Endometrial microvascular endothelial cells (primary cell): Measurements from ENCODE around the gene SIDT2. TPM values are rescaled to one million over a fixed set of nuclear protein-coding genes. Genes with fewer than 3 reads are reported as not detected.
"Not testable (repeated sequence)": the region's sequence is repeated elsewhere in the genome, so short reads cannot be mapped to it uniquely, and the experiment has no call there.

Experiments
- in situ Hi-C: cut with HindIII; loops from 2 replicates; pipeline ENCODE4 v1.10.0; 2017; ENCODE audit warnings: low sequenced_read_pairs, low pct_unique_long_range_greater_than_20kb; ENCODE audit errors: inconsistent ontology term
- total RNA-seq: library from RNA; depleted of rRNA; stranded (reverse); fragments of >200 nt; gene quantifications from one replicate; pipeline ENCODE4 v1.2.3, GENCODE V29; 2015; ENCODE audit errors: inconsistent ontology term

SIDT2 gene
- 17.9 TPM for total RNA-seq

GRCh38 chr11:117178210-117179034 is at the start of gene SIDT2:
TSS of gene SIDT2 (plus strand) at chr11:117178743. CDS start at chr11:117179264, 521 bp downstream.
- in situ Hi-C loops = loop anchor here (10.0 kb wide), 1 partner anchor 46 kb away; no protein-coding TSS in a partner anchor

- in situ Hi-C loops = not testable (repeated sequence)
Observed at GRCh38 chr11:117130396-117130795, 48.1 kb upstream of the SIDT2 start.

- in situ Hi-C loops = no loop called here
Observed at GRCh38 chr11:117130879-117131278, 47.7 kb upstream of the SIDT2 start.

GRCh38 chr11:117134431-117134830 is 44.1 kb upstream of the SIDT2 start:
- in situ Hi-C loops = no loop called here

- in situ Hi-C loops = not testable (repeated sequence)
Observed at GRCh38 chr11:117134979-117135378, 43.6 kb upstream of the SIDT2 start.

- in situ Hi-C loops = not testable (repeated sequence)
Observed at GRCh38 chr11:117137223-117138086, 41.1 kb upstream of the SIDT2 start.

- in situ Hi-C loops = no loop called here
Observed at GRCh38 chr11:117143390-117143789, 35.2 kb upstream of the SIDT2 start.

GRCh38 chr11:117143871-117144476 is 34.6 kb upstream of the SIDT2 start, which contains the start of gene PAFAH1B2:
TSS of gene PAFAH1B2 (plus strand) at chr11:117144287. CDS start at chr11:117152448, 8,161 bp downstream.
- in situ Hi-C loops = no loop called here

GRCh38 chr11:117144477-117145392 is 33.8 kb upstream of the SIDT2 start:
- in situ Hi-C loops = no loop called here

- in situ Hi-C loops = no loop called here
Observed at GRCh38 chr11:117145393-117145761, 33.2 kb upstream of the SIDT2 start.

GRCh38 chr11:117146521-117146920 is 32.0 kb upstream of the SIDT2 start:
- in situ Hi-C loops = no loop called here

- in situ Hi-C loops = no loop called here
Observed at GRCh38 chr11:117152066-117152465, 26.5 kb upstream of the SIDT2 start.

GRCh38 chr11:117154468-117154867 is 24.1 kb upstream of the SIDT2 start:
- in situ Hi-C loops = no loop called here

- in situ Hi-C loops = no loop called here
Observed at GRCh38 chr11:117157507-117157906, 21.0 kb upstream of the SIDT2 start.

- in situ Hi-C loops = no loop called here
Observed at GRCh38 chr11:117159892-117160291, 18.7 kb upstream of the SIDT2 start.

GRCh38 chr11:117160826-117161225 is 17.7 kb upstream of the SIDT2 start:
- in situ Hi-C loops = no loop called here

GRCh38 chr11:117166491-117166890 is 12.1 kb upstream of the SIDT2 start:
- in situ Hi-C loops = no loop called here

- in situ Hi-C loops = loop anchor here (10.0 kb wide), 1 partner anchor 55 kb away; no protein-coding TSS in a partner anchor
Observed at GRCh38 chr11:117169736-117170135, 8.8 kb upstream of the SIDT2 start.
